Fibroblast of upper back skin (primary cell): ENCODE data around the gene TANC1.
A peak's percentile ranks its signal among the peaks of the same experiment; 100 is the strongest.

Source experiments
- DNase-seq: peaks from one replicate; pipeline ENCODE4 v3.0.0-alpha.2; 2013

Gene TANC1

GRCh38 chr2:159066541-159067156, 98.2 kb downstream of the TANC1 start:
- DNase-seq, result no peak

GRCh38 chr2:159067971-159068370, 99.5 kb downstream of the TANC1 start:
- peak; percentile 81 for DNase-seq

- no peak for DNase-seq
Observed at GRCh38 chr2:159069229-159069628, 100.8 kb downstream of the TANC1 start.

- no peak for DNase-seq
Observed at GRCh38 chr2:159070235-159070634, 101.8 kb downstream of the TANC1 start.

- DNase-seq, result peak; percentile 85
Observed at GRCh38 chr2:159071190-159071915, 102.9 kb downstream of the TANC1 start.

- peak; percentile 80 for DNase-seq
Observed at GRCh38 chr2:159072795-159073194, 104.4 kb downstream of the TANC1 start.

GRCh38 chr2:159073256-159073655, 104.8 kb downstream of the TANC1 start:
- peak; percentile 48 for DNase-seq

GRCh38 chr2:159074605-159075004, 106.2 kb downstream of the TANC1 start:
- DNase-seq, result no peak

GRCh38 chr2:159075727-159076126, 107.3 kb downstream of the TANC1 start:
- DNase-seq, result no peak

GRCh38 chr2:159076241-159076640, 107.8 kb downstream of the TANC1 start:
- peak; percentile 81 for DNase-seq

GRCh38 chr2:159077869-159078268, 109.4 kb downstream of the TANC1 start:
- DNase-seq, result no peak

GRCh38 chr2:159078443-159078842, 110.0 kb downstream of the TANC1 start:
- DNase-seq, result no peak

GRCh38 chr2:159080641-159081040, 112.2 kb downstream of the TANC1 start:
- no peak for DNase-seq

GRCh38 chr2:159082119-159082518, 113.7 kb downstream of the TANC1 start:
- no peak for DNase-seq

- DNase-seq, result peak; percentile 63
Observed at GRCh38 chr2:159084384-159085370, 116.2 kb downstream of the TANC1 start.

- no peak for DNase-seq
Observed at GRCh38 chr2:159086342-159086741, 117.9 kb downstream of the TANC1 start.

- DNase-seq, result no peak
Observed at GRCh38 chr2:159086826-159087225, 118.4 kb downstream of the TANC1 start.

GRCh38 chr2:159088906-159089305, 120.5 kb downstream of the TANC1 start:
- no peak for DNase-seq

- DNase-seq, result no peak
Observed at GRCh38 chr2:159089543-159089942, 121.1 kb downstream of the TANC1 start.

- DNase-seq, result peak; percentile 37
Observed at GRCh38 chr2:159090514-159091201, 122.2 kb downstream of the TANC1 start.

GRCh38 chr2:159091381-159091780, 122.9 kb downstream of the TANC1 start:
- peak; percentile 74 for DNase-seq

GRCh38 chr2:159091976-159092375, 123.5 kb downstream of the TANC1 start:
- DNase-seq, result no peak

GRCh38 chr2:159093497-159093896, 125.1 kb downstream of the TANC1 start:
- DNase-seq, result no peak
